ENCODE data around the gene VAMP3.
A peak's percentile ranks its signal among the peaks of the same experiment; 100 is the strongest.

VAMP3 gene

GRCh38 chr1:7795406-7795805, 24.3 kb downstream of the VAMP3 start:
- H3K4me1 ChIP-seq (ENCODE audit: low read depth, poor library complexity, severe bottlenecking): no peaks in the 10 kb centered on the region
- no peaks in the 10 kb centered on the region for H3K27me3 ChIP-seq (ENCODE audit: insufficient read depth, low read depth)
- H4K20me1 ChIP-seq (ENCODE audit: insufficient read depth): no peaks in the 10 kb centered on the region
- H2AFZ ChIP-seq (ENCODE audit: low read depth): no peak overlapping the region
- TF ChIP-seq, protein P1, sequence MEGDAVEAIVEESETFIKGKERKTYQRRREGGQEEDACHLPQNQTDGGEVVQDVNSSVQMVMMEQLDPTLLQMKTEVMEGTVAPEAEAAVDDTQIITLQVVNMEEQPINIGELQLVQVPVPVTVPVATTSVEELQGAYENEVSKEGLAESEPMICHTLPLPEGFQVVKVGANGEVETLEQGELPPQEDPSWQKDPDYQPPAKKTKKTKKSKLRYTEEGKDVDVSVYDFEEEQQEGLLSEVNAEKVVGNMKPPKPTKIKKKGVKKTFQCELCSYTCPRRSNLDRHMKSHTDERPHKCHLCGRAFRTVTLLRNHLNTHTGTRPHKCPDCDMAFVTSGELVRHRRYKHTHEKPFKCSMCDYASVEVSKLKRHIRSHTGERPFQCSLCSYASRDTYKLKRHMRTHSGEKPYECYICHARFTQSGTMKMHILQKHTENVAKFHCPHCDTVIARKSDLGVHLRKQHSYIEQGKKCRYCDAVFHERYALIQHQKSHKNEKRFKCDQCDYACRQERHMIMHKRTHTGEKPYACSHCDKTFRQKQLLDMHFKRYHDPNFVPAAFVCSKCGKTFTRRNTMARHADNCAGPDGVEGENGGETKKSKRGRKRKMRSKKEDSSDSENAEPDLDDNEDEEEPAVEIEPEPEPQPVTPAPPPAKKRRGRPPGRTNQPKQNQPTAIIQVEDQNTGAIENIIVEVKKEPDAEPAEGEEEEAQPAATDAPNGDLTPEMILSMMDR (conservative IDR thresholded peaks at IDR 0.05; ENCODE audit: low read depth, low read length): no peak
- no peaks in the 10 kb centered on the region for H3K36me3 ChIP-seq (ENCODE audit: insufficient read depth)
- H3K9ac ChIP-seq: no peak overlapping the region
- H3K27ac ChIP-seq: no peak overlapping the region
- no peaks in the 10 kb centered on the region for H3K79me2 ChIP-seq (ENCODE audit: insufficient read depth, low read depth)
- H3K4me3 ChIP-seq (IDR thresholded peaks at IDR 0.05; ENCODE audit: insufficient read depth, low read depth, low read length): no peak overlapping the region
- H3K4me2 ChIP-seq: no peak overlapping the region

DNA sequence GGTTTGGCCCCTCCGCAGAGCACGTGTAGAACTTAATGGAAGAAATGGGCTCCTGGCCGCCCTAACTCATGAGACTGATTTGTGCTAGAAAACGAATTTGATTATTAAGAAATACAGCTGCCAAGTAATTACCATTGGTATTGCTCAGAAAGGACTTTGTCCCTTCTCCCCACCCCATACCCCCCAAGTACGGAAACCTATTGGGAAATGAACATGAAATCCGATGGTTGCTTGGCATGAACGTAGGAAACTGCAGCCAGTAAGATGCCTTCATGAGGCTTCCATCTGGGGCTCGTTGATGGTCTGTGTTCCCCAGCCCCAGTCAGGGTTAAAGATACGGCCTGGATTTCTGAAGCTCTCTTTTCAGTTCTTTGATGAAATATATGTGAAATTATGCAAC, 34.4 kb downstream of the VAMP3 start:
- H3K27ac ChIP-seq: no peak overlapping the region
- H3K9ac ChIP-seq: no peak overlapping the region
- TF ChIP-seq, protein P1 (conservative IDR thresholded peaks at IDR 0.05; ENCODE audit: low read depth, low read length): no peak
- H4K20me1 ChIP-seq (ENCODE audit: insufficient read depth): no peaks in the 10 kb centered on the region
- H3K27me3 ChIP-seq (ENCODE audit: insufficient read depth, low read depth): no peaks in the 10 kb centered on the region
- H3K4me3 ChIP-seq (IDR thresholded peaks at IDR 0.05; ENCODE audit: insufficient read depth, low read depth, low read length): no peak overlapping the region
- H3K4me2 ChIP-seq: no peak overlapping the region
- no peaks in the 10 kb centered on the region for H3K79me2 ChIP-seq (ENCODE audit: insufficient read depth, low read depth)
- H2AFZ ChIP-seq (ENCODE audit: low read depth): no peak overlapping the region
- H3K4me1 ChIP-seq (ENCODE audit: low read depth, poor library complexity, severe bottlenecking): no peaks in the 10 kb centered on the region
- H3K36me3 ChIP-seq (ENCODE audit: insufficient read depth): no peaks in the 10 kb centered on the region

DNA sequence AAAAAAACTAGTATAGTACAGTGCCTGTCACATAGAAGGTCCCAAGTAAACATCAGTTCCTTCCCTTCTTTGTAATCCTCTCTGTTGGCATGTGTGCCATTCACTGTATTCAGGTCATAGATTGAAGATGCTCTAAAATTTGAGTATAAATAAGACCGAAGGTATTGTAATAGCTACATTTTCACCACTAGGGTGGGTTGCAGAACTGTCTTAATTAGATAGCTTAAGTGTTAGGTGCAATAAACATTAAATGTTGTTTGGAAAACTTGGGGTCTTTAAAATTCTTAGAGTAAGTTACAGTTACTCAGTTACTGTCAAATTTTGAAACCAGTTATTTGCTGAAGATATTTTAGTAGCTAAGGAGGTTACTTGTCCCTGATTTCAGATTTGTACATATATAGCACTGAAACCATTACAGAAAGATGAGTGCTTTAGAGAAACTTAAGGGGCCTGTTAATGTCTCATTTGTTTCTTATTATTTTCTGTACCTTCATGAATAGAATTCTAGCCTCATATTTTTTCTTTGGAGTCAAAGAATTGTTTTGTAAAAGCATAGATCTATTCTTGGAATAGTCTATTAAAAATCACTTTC, 37.3 kb downstream of the VAMP3 start:
- no peak overlapping the region for H3K9ac ChIP-seq
- no peak overlapping the region for H3K4me2 ChIP-seq
- no peaks in the 10 kb centered on the region for H3K36me3 ChIP-seq (ENCODE audit: insufficient read depth)
- no peak overlapping the region for H2AFZ ChIP-seq (ENCODE audit: low read depth)
- no peaks in the 10 kb centered on the region for H3K4me1 ChIP-seq (ENCODE audit: low read depth, poor library complexity, severe bottlenecking)
- no peak overlapping the region for H3K27ac ChIP-seq
- H3K27me3 ChIP-seq (ENCODE audit: insufficient read depth, low read depth): no peaks in the 10 kb centered on the region
- H3K79me2 ChIP-seq (ENCODE audit: insufficient read depth, low read depth): no peaks in the 10 kb centered on the region
- TF ChIP-seq, protein P1 (conservative IDR thresholded peaks at IDR 0.05; ENCODE audit: low read depth, low read length): peak; percentile 80
- no peak overlapping the region for H3K4me3 ChIP-seq (IDR thresholded peaks at IDR 0.05; ENCODE audit: insufficient read depth, low read depth, low read length)
- H4K20me1 ChIP-seq (ENCODE audit: insufficient read depth): no peaks in the 10 kb centered on the region

DNA sequence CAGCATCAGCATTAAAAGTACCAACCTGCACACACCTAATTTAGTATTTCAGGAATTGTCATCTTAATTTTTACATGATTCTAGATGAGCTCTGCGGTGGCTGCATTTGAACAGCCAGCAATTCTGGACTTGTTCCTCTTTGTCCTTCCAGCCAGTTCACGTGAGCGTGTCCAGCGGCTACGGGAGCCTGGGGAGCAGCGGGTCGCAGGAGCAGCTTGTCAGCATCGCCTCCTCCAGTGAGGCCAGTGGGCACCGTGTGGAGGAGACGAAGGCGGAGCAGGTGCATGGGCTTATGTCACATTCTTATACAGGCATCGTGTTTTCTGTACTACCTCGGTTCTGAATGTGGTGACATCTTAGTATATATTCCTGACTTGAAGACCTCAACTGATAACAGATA, 38.6 kb downstream of the VAMP3 start:
- no peaks in the 10 kb centered on the region for H3K36me3 ChIP-seq (ENCODE audit: insufficient read depth)
- no peak overlapping the region for H3K4me3 ChIP-seq (IDR thresholded peaks at IDR 0.05; ENCODE audit: insufficient read depth, low read depth, low read length)
- H2AFZ ChIP-seq (ENCODE audit: low read depth): no peak overlapping the region
- no peaks in the 10 kb centered on the region for H3K79me2 ChIP-seq (ENCODE audit: insufficient read depth, low read depth)
- TF ChIP-seq, protein P1 (conservative IDR thresholded peaks at IDR 0.05; ENCODE audit: low read depth, low read length): no peak
- no peaks in the 10 kb centered on the region for H3K4me1 ChIP-seq (ENCODE audit: low read depth, poor library complexity, severe bottlenecking)
- no peaks in the 10 kb centered on the region for H3K27me3 ChIP-seq (ENCODE audit: insufficient read depth, low read depth)
- no peak overlapping the region for H3K9ac ChIP-seq
- H3K27ac ChIP-seq: no peak overlapping the region
- no peaks in the 10 kb centered on the region for H4K20me1 ChIP-seq (ENCODE audit: insufficient read depth)
- H3K4me2 ChIP-seq: no peak overlapping the region
